Embryonic facial prominence (tissue), 1 donor: ENCODE measurements around the gene AGAP3.
A peak's percentile ranks its signal among the peaks of the same experiment; 100 is the strongest.

Source experiments
- DNase-seq: peaks from one replicate; pipeline ENCODE4 v3.0.0-alpha.2; 2016; ENCODE audit errors: extremely low spot score

Gene AGAP3

DNA sequence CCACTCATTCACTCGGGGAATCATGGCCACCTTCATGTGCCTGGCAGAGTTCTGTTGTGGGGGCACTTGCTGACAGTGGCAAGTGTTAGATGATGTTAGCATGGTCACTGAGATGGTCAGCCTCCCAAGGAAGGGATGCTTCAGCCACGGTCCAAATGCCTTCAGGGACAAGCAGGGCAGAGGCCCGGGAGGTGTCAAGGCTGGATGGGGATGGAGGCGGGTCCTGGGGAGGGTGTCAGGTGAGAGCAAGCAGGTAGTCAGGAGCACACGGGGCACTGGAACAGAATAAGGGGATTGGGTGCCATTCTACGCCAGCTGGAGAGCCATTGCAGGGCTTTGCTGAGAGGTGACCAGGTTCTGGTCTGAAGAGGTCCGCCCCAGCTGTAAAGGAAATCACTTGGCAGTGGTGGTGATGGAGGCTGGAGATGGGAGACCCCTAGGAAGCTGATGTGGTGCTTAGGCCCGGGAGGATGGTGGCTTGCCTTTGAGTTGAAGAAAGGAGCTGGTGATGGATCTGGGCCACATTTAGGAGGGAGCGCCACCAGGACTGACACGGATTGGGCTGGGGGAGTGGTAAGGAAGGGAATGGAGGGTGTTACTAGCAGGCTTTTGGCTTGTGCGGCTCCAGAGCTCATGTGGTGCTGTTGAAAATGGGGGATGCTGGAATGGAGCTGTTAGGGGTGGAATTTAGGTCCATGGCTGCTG lies 24.1 kb downstream of the AGAP3 start:
- no peak for DNase-seq

DNA sequence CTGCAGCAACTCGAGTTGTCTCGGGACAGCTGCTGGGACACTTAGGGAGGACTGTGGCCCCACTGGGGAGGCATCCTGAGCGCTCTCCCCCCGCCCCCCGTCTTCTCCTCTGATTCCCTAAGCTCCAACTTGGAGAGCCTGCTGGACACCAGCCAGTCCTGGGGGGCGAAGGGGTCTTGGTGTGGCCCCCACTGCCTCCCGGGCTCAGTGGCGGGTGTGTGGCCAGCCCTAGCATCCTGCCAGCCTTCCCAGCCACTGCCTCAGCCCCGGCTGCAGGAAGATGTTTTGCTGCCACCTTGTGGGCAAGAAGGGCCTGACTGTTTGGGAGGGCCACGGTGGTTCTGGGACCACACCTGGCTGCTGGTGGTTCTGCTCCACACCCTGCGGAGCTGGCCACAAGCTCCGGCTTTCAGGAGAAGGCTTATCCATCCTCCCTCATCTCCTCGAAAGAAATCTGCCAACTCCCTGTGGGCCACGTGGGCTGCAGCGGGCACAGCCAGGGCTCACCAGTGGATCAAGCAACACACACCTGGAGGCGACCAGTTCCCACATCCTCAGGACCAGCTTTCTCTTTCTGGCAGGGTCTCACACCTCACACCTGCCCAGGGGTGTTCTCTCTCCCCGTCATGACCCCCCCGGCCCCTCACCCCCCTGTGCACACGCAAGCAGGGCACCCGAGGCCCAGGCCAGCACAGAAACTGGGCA lies 24.8 kb downstream of the AGAP3 start:
- no peak for DNase-seq

- no peak for DNase-seq
These were observed 27.3 kb downstream of the AGAP3 start for GRCh38 chr7:151113344-151114150.

DNA sequence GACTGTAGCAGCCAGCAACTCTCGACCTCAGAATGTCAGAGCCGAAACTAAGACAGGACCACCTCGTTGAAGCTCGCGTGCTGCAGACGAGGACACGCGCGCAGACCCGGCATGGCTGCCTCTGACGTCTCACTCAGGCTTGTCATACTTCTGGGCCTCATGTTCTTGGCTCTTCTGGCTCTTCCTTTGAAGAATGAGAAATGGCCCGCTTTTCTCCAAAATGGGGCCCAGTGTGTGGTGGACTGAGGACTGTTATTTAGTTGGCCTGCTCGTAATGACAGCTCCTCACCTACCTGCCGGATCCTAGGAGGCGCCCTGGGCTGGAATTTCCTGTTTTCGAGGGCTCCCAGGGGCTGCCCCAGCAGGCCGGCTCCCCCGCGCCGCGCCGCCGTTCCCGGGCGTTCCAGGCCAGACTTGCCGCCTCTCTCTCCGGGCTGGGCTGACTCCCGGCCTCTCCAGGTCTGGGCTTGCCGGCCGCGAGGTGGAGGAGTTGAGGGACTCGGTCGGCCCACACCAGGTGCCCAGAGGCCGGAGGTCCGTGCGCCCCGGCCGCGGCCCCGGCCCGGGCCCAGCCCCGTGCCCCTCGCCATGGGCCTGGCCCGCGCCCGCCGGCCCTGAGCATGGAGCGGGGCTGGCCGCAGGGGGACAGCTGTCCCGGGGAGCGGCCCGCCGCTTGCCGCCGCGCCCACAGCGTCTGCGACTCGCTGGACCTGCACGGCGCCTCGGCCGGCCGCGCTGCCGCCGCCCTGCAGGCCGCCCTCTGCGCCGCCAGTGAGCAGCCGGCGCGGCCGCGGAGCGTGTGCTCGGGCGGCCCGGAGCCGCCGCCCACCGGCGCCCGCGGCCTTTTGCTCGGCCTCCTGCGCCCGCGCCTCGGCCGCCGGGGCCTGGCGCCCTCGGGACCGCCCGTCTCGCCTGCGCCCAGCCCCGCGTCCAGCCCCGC lies 28.1 kb downstream of the AGAP3 start:
- DNase-seq: no peak

DNA sequence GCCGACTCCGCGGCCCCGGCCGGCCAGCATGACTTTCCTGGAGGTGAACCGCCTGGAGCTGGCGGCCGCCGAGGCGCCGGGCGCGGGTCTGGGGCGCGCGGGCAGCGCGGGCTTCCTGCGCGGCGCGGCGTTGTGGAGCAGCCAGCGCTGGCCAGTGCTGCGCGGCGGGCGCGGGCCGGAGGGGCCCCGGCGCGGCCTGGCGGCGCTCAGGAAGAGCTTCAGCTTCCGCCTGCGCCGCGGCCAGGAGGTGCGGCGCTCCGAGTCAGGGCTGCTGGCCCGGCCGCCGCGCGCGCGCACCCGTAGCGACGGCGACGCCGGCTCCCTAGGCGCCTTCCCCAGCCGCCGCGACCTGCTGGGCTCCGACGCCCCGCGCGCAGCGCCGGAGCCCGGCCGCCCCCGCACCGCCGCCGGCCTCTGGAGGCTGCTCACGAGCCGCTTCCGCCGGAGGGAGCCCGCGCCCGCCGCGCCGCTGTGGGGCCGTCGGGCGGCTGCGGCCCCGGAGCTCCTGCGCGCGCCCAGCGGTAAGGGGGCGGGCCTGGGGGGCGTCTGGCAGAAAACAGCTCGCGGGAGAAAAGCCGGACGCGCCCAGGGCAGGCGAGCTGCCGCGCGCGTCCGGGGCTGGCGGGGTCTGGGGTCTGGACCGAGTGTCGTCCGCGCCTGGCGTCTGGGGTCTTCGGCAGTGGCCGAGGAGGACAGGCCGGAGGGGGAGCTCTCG lies 29.0 kb downstream of the AGAP3 start:
- no peak for DNase-seq

DNA sequence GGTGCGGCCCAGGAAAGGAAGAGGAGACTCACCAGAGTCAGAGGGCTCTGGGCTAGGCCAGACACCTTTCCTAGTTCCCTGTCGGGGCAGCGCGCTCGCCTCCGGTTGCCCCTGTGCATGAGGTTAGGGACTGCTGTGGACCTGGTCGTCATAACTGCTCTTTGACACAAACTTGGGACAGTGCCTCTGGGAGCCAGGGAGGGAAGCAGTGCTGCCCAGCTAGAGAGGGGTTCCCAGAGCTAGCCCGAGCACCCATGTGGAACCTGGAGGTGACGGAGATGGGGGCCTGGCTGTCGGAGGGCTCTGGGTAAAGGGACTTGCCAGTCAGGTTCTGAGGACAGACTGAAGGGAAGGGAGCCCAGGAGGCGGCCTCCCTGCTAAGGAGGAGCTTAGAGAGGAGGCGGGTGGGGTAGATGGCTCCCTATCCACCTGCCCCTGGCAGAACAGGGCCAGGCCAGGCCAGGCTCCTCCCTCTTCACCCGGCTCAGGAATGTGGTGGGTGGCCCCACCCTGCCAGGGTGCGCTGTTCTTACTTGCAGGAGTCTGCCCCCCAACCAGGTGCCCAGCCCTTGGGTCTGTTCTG lies 29.7 kb downstream of the AGAP3 start:
- DNase-seq: peak; percentile 43

DNA sequence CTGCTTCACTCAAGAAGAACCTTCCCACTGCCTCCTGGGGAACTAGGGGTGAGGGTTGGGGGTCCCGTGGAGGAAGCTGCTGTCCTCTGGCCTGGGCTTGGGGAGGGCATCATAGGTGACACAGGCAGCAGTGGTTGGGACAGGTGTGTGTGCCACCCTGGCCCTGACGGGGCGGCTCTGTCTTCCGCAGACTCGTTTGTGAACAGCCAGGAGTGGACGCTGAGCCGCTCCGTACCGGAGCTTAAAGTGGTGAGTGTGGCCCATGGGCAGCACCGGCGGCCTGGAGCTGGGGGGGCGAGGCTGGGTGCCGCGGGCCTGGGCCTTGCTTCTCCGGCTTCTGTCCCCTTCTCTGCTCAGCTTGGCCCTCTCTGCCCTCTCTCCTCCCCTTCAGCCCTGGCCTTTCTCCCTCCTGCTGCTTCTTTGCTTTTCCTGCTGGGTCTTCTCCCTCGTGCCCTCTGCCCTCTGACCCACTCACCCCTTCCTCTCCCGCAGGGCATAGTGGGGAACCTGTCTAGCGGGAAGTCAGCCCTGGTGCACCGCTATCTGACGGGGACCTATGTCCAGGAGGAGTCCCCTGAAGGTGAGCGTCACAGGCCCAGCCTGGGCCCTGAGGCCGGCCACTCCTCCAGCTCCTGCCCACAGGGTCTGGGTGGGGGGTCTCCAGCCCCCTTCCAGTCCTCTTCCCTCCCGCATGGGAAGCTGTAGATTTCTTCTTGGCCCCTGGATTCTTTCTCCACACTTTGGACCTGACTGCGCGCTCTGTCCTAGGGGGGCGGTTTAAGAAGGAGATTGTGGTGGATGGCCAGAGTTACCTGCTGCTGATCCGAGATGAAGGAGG lies 30.5 kb downstream of the AGAP3 start:
- DNase-seq: no peak

- DNase-seq: no peak
These were observed 31.3 kb downstream of the AGAP3 start for GRCh38 chr7:151117565-151117964.

DNA sequence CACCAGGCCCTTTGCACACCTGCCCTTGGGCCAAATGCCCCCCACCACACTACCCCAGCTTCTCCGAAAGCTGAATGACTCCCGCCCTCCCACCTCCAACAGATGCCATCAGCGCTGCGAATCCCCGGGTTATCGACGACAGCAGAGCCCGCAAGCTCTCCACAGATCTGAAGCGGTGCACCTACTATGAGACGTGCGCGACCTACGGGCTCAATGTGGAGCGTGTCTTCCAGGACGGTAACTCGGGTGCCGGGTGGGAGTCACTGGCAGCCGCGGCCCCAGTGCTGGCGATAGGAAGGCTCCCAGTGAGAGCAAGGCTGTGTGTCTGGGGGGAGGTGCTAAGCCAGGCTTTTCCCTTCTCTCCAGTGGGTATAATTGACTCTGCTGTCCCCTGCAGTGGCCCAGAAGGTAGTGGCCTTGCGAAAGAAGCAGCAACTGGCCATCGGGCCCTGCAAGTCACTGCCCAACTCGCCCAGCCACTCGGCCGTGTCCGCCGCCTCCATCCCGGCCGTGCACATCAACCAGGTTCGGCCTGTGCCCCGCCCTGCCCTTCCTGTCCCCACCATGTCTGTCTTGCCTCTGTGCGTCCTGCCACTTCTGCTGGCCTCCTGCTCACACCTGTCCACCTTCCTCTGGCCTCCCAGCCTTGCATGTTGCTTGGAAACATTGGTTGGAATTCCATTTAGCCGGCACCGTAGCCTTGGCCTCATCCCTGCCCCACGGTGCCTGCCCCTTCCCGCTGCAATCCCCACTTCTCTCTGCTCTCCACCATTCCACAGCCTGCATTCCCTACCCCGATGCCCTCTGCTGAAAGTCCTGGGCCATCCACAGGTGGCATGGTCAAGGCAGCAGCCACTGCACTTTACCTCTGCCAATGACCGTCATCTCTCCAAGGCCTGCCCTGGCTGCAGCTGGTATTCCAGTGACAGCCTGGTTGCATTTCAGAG lies 32.1 kb downstream of the AGAP3 start:
- DNase-seq: no peak

- no peak for DNase-seq
These were observed 32.8 kb downstream of the AGAP3 start for GRCh38 chr7:151119055-151119415.

- no peak for DNase-seq
These were observed 33.6 kb downstream of the AGAP3 start for GRCh38 chr7:151119902-151120301.

- DNase-seq: no peak
These were observed 34.6 kb downstream of the AGAP3 start for GRCh38 chr7:151120896-151121295.

GRCh38 chr7:151121380-151122170 lies 35.3 kb downstream of the AGAP3 start:
- DNase-seq: no peak

- no peak for DNase-seq
These were observed 36.0 kb downstream of the AGAP3 start for GRCh38 chr7:151122276-151122675.

- DNase-seq: no peak
These were observed 36.5 kb downstream of the AGAP3 start for GRCh38 chr7:151122796-151123157.

DNA sequence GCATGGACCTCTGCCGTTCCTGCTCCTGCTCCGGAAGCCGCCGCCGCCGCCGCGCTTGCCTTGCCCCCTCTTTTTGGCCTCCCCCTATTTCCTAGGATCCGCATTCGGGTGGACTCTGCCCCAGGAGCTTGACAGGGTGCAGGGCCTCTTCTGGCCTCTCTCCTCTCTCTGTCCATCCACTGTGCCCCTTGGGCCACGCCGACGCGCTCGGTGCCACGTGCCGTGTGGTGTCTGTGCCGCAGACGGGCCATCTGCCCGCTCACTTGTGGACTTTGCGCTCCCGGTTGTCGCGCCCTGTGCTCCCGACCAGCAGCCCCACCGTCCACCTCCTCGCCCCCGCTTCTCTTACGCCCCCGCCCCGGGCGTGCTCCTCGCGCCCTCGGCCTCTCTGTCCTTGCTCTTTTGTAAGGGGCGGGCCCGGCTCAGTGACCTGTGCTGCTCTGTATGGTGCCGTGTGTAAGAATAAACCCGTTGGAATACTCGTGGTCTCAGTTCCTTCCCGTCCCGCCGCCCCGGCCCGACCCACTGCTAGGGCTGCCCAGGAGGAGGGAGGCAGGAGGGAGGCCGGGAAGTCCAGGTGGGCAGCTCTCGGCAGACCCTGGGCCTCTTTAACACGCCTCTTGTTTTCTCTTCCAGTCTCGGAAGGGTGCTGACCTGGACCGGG lies 37.0 kb downstream of the AGAP3 start:
- no peak for DNase-seq

- peak; percentile 49 for DNase-seq
These were observed 37.7 kb downstream of the AGAP3 start for GRCh38 chr7:151123822-151124464.
